Keratinocyte (primary cell): Measurements from ENCODE around the gene PTPN4. TPM values are rescaled to one million over a fixed set of nuclear protein-coding genes. Genes with fewer than 3 reads are reported as not detected.

Experiments
- DNase-seq: peaks from one replicate; pipeline ENCODE4 v3.0.0-alpha.2; 2011; ENCODE audit warnings: low read depth, missing footprints, low spot score
- FAIRE-seq: peaks from 2 replicates; lab custom pipeline; 2011; peaks lifted over from hg19 to GRCh38; lab: Jason Lieb, UNC
- H2AFZ ChIP-seq: 2 replicates; pipeline ENCODE4 v1.6.0; 2012; ENCODE audit warnings: low read length, control low read depth, inconsistent platforms; ENCODE audit not compliant: control insufficient read depth
- H3K27ac ChIP-seq: 2 replicates; pipeline ENCODE4 v1.5.1; 2011; ENCODE audit warnings: low read length; ENCODE audit not compliant: control insufficient read depth, insufficient read depth
- H3K27me3 ChIP-seq: 3 replicates; pipeline ENCODE4 v1.6.0; 2011; ENCODE audit warnings: low read length; ENCODE audit not compliant: control insufficient read depth, insufficient read depth; ENCODE audit errors: extremely low read depth
- H3K36me3 ChIP-seq, 2 experiments: 2 replicates in 1 of 2; 3 replicates in 1 of 2; pipeline ENCODE4 v1.5.1; 2011; ENCODE audit warnings: low read length in 2 of 2, mild to moderate bottlenecking in 1 of 2; ENCODE audit not compliant: control insufficient read depth in 2 of 2, insufficient read depth in 2 of 2; ENCODE audit errors: extremely low read depth in 1 of 2
- H3K4me1 ChIP-seq: 3 replicates; pipeline ENCODE4 v1.5.1; 2011; ENCODE audit warnings: low read length; ENCODE audit not compliant: control insufficient read depth, insufficient read depth; ENCODE audit errors: extremely low read depth
- H3K4me2 ChIP-seq: 3 replicates; pipeline ENCODE4 v1.6.0; 2011; ENCODE audit warnings: low read depth, low read length; ENCODE audit not compliant: control insufficient read depth, insufficient read depth; ENCODE audit errors: extremely low read depth
- H3K4me3 ChIP-seq, 3 experiments: fragments of 200-600 bp in 1 of 3; sonication (generic) in 1 of 3; 2 replicates in 2 of 3; 3 replicates in 1 of 3; pipeline ENCODE4 v1.5.1; 2011 to 2016; ENCODE audit warnings: low read length in 3 of 3, mild to moderate bottlenecking in 3 of 3, control low read depth in 2 of 3, inconsistent platforms in 1 of 3, low read depth in 1 of 3, mixed read lengths in 1 of 3, mixed run types in 1 of 3, moderate library complexity in 1 of 3; ENCODE audit not compliant: control insufficient read depth in 2 of 3, insufficient read depth in 2 of 3; ENCODE audit errors: extremely low read depth in 1 of 3
- H3K79me2 ChIP-seq: 2 replicates; pipeline ENCODE4 v1.6.0; 2012; ENCODE audit warnings: low read length; ENCODE audit not compliant: control insufficient read depth, insufficient read depth
- H3K9ac ChIP-seq: 3 replicates; pipeline ENCODE4 v1.6.0; 2011; ENCODE audit warnings: low read length; ENCODE audit not compliant: control insufficient read depth, insufficient read depth; ENCODE audit errors: extremely low read depth
- H3K9me1 ChIP-seq: 3 replicates; pipeline ENCODE4 v1.6.0; 2011; ENCODE audit warnings: low read length; ENCODE audit not compliant: control insufficient read depth, insufficient read depth; ENCODE audit errors: extremely low read depth
- H3K9me3 ChIP-seq: 2 replicates; pipeline ENCODE4 v1.5.1; 2012; ENCODE audit warnings: low read depth, low read length; ENCODE audit not compliant: control insufficient read depth
- H4K20me1 ChIP-seq: 3 replicates; pipeline ENCODE4 v1.6.0; 2011; ENCODE audit warnings: low read length; ENCODE audit not compliant: control insufficient read depth, insufficient read depth; ENCODE audit errors: extremely low read depth
- EZH2 ChIP-seq: IDR thresholded peaks from one replicate; pipeline ENCODE4 v1.6.1; 2012; ENCODE audit warnings: inconsistent platforms, mild to moderate bottlenecking, low read length, moderate library complexity
- dilution Hi-C: fragments of 300-500 bp; cut with MboI; formaldehyde crosslinking; loops from one replicate; pipeline ENCODE4 v1.7.0; 2020; ENCODE audit warnings: low sequenced_read_pairs; ENCODE audit not compliant: extremely low pct_ligation_motif_present
- polyA minus RNA-seq, 3 experiments: library from RNA; depleted of rRNA, polyadenylated mRNA; stranded (reverse); fragments of >200 nt; gene quantifications; 1 replicate in 1 of 3; 2 replicates in 1 of 3; 3 replicates in 1 of 3; pipeline ENCODE4 v1.2.3, GENCODE V29; 2011
- polyA plus RNA-seq, 5 experiments: library from polyadenylated mRNA; depleted of rRNA in 3 of 5; stranded (reverse) in 3 of 5; stranded (forward) in 1 of 5; unstranded in 1 of 5; fragments of >200 nt; gene quantifications; 1 replicate in 1 of 5; 2 replicates in 3 of 5; 3 replicates in 1 of 5; pipeline versions ENCODE4 v1.2.1 to v1.2.3, GENCODE V29; 2011 to 2012; ENCODE audit warnings: missing spikeins in 2 of 5, low read depth in 1 of 5, low replicate concordance in 1 of 5
- TF ChIP-seq, protein P1 (sequence below), 3 experiments: IDR thresholded peaks in 1 of 3; conservative IDR thresholded peaks in 1 of 3; optimal IDR thresholded peaks in 1 of 3; 2 replicates in 2 of 3; 3 replicates in 1 of 3; pipeline versions ENCODE3 to v1.5.1; 2011; ENCODE audit warnings: low read length in 3 of 3, mild to moderate bottlenecking in 3 of 3, moderate library complexity in 2 of 3, control low read depth in 1 of 3, inconsistent platforms in 1 of 3; ENCODE audit not compliant: insufficient read depth in 2 of 3; ENCODE audit errors: extremely low read depth in 1 of 3

PTPN4 gene
- polyA plus RNA-seq (9.3 to 21.2 TPM (median 20.6 TPM) in 3 replicates), polyA minus RNA-seq (18.9 to 69.3 TPM (median 50.5 TPM) in 3 replicates)
- 8.2 TPM for polyA plus RNA-seq (2011; ENCODE audit: low read depth)
- polyA plus RNA-seq (2011; cell fraction: cytosol; rRNA removed): 5.5 and 14.6 TPM in 2 replicates
- polyA plus RNA-seq (2011; cell fraction: nucleus; rRNA removed): 12.2 and 15.7 TPM in 2 replicates
- 6.2 and 9.8 TPM in 2 replicates for polyA plus RNA-seq (2012; ENCODE audit: low replicate concordance)
- polyA minus RNA-seq (2011; cell fraction: cytosol; rRNA and poly(A)+ RNA removed): 8.2 TPM
- polyA minus RNA-seq (2011; cell fraction: nucleus; rRNA and poly(A)+ RNA removed): 34.7 and 64.0 TPM in 2 replicates

GRCh38 chr2:119759451-119760236 is at the start of gene PTPN4:
Gene PTPN4, plus strand, starts transcription at chr2:119759922. Its CDS starts 49,932 bp downstream, at chr2:119809854.
- Histone ChIP-seq H3K4me3 (peak within 1 kb of the TSS; percentile 59 to 85 (median 82)), H3K9ac (peak within 1 kb of the TSS; percentile 89), H3K36me3 (peaks cover 0 to 2% of the 10 kb centered on the region in 2 experiments), H3K79me2 (peaks cover 43% of the 10 kb centered on the region), H3K4me1 (peaks cover 30% of the 10 kb centered on the region), H3K27me3 (no peaks in the 10 kb centered on the region), H3K9me1 (no peaks in the 10 kb centered on the region), H3K4me2 (peak within 1 kb of the TSS; percentile 98), H3K9me3 (no peaks in the 10 kb centered on the region), H2AFZ (peak within 1 kb of the TSS; percentile 91), H4K20me1 (no peaks in the 10 kb centered on the region), H3K27ac (peak within 1 kb of the TSS; percentile 88)
- peak; percentile 81 for FAIRE-seq
- dilution Hi-C loops: no loop called here
- peak; percentile 95 for DNase-seq
- TF ChIP-seq EZH2: no peak
- TF ChIP-seq, protein P1, sequence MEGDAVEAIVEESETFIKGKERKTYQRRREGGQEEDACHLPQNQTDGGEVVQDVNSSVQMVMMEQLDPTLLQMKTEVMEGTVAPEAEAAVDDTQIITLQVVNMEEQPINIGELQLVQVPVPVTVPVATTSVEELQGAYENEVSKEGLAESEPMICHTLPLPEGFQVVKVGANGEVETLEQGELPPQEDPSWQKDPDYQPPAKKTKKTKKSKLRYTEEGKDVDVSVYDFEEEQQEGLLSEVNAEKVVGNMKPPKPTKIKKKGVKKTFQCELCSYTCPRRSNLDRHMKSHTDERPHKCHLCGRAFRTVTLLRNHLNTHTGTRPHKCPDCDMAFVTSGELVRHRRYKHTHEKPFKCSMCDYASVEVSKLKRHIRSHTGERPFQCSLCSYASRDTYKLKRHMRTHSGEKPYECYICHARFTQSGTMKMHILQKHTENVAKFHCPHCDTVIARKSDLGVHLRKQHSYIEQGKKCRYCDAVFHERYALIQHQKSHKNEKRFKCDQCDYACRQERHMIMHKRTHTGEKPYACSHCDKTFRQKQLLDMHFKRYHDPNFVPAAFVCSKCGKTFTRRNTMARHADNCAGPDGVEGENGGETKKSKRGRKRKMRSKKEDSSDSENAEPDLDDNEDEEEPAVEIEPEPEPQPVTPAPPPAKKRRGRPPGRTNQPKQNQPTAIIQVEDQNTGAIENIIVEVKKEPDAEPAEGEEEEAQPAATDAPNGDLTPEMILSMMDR (optimal IDR thresholded peaks at IDR 0.05 in 1 of 3, IDR thresholded peaks at IDR 0.05 in 1 of 3, conservative IDR thresholded peaks at IDR 0.05 in 1 of 3; ENCODE audit: extremely low read depth in 1 of 3, insufficient read depth in 2 of 3, low read length in 3 of 3): no peak

DNA sequence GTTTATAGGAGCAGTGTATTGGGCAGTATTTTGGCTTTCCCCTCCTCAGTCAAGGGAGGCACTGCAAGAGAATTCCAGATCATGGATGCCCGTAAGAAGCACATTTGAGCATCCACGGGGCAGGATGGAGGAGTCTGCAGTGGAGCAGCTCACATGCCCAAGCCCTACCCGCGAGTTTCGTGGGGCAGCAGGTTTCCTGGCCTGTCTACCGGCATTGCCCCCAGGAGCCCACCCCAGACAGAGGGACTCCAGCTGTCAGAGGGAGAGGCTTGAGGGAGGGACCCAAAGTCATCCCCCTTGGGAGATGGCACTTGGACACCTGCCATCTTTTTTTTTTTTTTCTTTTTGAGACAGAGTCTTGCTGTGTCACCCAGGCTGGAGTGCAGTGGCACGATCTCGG is 49.4 kb upstream of the PTPN4 start:
- DNase-seq: no peak
- Histone ChIP-seq H3K9ac (no peak overlapping the region), H3K4me3 (no peak overlapping the region), H3K9me3 (no peaks in the 10 kb centered on the region), H2AFZ (no peak overlapping the region), H3K27ac (no peak overlapping the region), H3K4me2 (no peak overlapping the region), H3K79me2 (no peaks in the 10 kb centered on the region), H3K36me3 (no peaks in the 10 kb centered on the region), H3K27me3 (peaks cover 3% of the 10 kb centered on the region), H3K4me1 (no peaks in the 10 kb centered on the region), H3K9me1 (no peaks in the 10 kb centered on the region), H4K20me1 (no peaks in the 10 kb centered on the region)
- FAIRE-seq: no peak
- TF ChIP-seq, protein P1 (optimal IDR thresholded peaks at IDR 0.05 in 1 of 3, IDR thresholded peaks at IDR 0.05 in 1 of 3, conservative IDR thresholded peaks at IDR 0.05 in 1 of 3; ENCODE audit: extremely low read depth in 1 of 3, insufficient read depth in 2 of 3, low read length in 3 of 3): no peak
- TF ChIP-seq EZH2: no peak
- dilution Hi-C loops: no loop called here
